ENCODE data around the gene PDE1A. TPM values are rescaled to one million over a fixed set of nuclear protein-coding genes. Genes with fewer than 3 reads are reported as not detected.

The PDE1A gene
- total RNA-seq, 4 donors from 2014 or later, result 2.9 to 14.4 (median 4.4) TPM

DNA sequence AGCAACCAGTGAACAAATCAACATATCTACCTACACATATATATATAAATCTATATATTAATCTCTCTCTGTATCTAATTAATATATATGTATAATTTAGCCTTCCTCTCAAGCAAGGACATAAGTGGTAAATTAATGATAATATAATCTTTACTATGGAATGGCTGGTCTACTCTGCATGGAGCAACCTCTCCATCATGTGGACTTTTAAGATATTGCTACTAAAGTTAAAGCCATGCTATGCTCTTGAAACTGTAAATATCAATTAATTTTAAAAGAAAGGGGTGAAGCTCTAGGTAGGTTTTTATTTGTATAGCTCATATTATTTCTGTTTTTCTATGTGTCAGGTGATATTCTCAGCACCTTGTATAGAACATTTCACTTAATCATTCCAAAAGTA, 294.2 kb downstream of the PDE1A start:
- no peak overlapping the region for H3K4me3 ChIP-seq
- in situ Hi-C loops (cut with MboI; ENCODE audit: low sequenced_read_pairs in 4 of 4) (no loop called here), intact Hi-C loops (cut with DNase I; ENCODE audit: low total_unique reads) (no loop called here)
- H3K36me3 ChIP-seq, result no peaks in the 10 kb centered on the region
- no peak overlapping the region for H3K27ac ChIP-seq
- DNase-seq, result no peak
- no peak for ATAC-seq
- H3K9me3 ChIP-seq, result no peaks in the 10 kb centered on the region
- TF ChIP-seq POLR2A (IDR thresholded peaks at IDR 0.05) (no peak), CTCF (IDR thresholded peaks at IDR 0.05 in 4 of 5, conservative IDR thresholded peaks at IDR 0.05 in 1 of 5) (no peak)
- H3K27me3 ChIP-seq, result no peaks in the 10 kb centered on the region
- peaks cover 0 to 3% of the 10 kb centered on the region in 2 donors for H3K4me1 ChIP-seq

DNA sequence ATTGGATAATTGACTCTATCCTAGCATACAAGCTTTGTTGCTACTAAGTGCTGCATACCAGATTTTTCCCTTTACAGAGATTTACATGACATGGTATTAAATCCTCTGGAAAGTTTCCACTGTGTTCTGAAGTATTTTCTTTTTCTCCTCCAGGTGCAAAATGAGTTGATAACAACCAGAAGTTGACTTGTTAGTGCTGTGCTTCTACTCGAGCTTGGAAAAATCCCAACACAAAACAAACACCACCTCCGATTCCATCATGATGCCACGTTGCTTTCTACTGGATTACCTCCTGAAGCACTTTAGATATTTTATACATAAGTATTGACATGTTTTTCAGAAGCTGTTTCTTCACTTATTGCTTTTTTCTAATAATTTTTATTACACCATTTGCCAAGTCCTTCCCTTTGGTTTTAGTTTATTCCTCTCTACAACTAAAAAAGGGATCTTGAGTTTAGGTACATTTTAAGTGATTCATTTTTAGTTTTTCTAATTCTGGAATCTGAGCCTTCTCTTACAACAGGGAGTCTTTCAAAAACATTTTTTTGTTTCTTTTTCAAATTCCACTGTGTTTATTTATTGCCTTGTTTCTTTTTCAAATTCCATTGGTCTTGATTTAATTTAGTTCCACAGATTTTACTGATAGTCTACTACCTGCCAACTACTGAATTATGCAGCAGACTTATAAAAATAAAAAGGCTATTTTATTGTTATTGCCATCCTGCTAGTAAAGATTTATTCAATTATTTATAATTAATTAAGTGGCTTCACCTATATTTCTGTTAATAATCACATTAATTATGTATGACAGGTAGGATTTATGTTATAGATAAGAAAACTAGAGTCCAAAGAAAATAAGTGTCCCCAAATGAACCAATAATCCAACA, 297.8 kb downstream of the PDE1A start:
- no peaks in the 10 kb centered on the region for H3K9me3 ChIP-seq
- peaks cover 0 to 3% of the 10 kb centered on the region in 2 donors for H3K4me1 ChIP-seq
- intact Hi-C loops (cut with DNase I; ENCODE audit: low total_unique reads), result no loop called here
- DNase-seq (no peak), ATAC-seq (no peak)
- no peak overlapping the region for H3K4me3 ChIP-seq
- TF ChIP-seq CTCF (IDR thresholded peaks at IDR 0.05 in 4 of 5, conservative IDR thresholded peaks at IDR 0.05 in 1 of 5) (no peak), POLR2A (IDR thresholded peaks at IDR 0.05) (no peak)
- H3K27ac ChIP-seq, result no peak overlapping the region
- in situ Hi-C loops (cut with MboI; ENCODE audit: low sequenced_read_pairs in 4 of 4), result no loop called here
- no peaks in the 10 kb centered on the region for H3K36me3 ChIP-seq
- no peaks in the 10 kb centered on the region for H3K27me3 ChIP-seq

DNA sequence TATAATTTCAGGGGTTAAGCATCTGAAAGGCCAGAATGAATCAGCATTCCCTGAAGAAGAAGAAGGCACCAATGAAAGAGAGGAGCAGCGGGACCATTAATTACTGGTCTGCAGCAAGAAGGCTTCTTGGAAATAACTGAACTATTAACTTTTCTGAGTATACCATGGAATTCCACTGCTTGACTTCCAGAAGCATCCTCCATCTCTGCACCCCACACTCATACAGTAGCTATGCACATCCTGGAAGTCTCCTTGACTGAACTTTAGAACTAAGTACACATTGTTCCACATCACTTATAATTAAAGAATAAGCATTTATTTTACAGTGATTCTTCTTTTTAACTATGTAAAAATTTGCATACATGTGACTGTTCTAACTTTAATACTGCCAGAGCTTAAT, 309.6 kb downstream of the PDE1A start:
- ATAC-seq (no peak), DNase-seq (no peak)
- no peak for TF ChIP-seq CTCF (IDR thresholded peaks at IDR 0.05 in 4 of 5, conservative IDR thresholded peaks at IDR 0.05 in 1 of 5)
- no peak for TF ChIP-seq POLR2A (IDR thresholded peaks at IDR 0.05)
- intact Hi-C loops (cut with DNase I; ENCODE audit: low total_unique reads), result no loop called here
- in situ Hi-C loops (cut with MboI; ENCODE audit: low sequenced_read_pairs in 4 of 4), result no loop called here
- no peaks in the 10 kb centered on the region for H3K4me1 ChIP-seq
- H3K9me3 ChIP-seq, result no peaks in the 10 kb centered on the region
- no peaks in the 10 kb centered on the region for H3K27me3 ChIP-seq
- H3K36me3 ChIP-seq, result no peaks in the 10 kb centered on the region
- H3K4me3 ChIP-seq, result no peak overlapping the region
- H3K27ac ChIP-seq, result no peak overlapping the region

- H3K4me1 ChIP-seq, result no peaks in the 10 kb centered on the region
- no peaks in the 10 kb centered on the region for H3K9me3 ChIP-seq
- H3K36me3 ChIP-seq, result no peaks in the 10 kb centered on the region
- no peak overlapping the region for H3K27ac ChIP-seq
- ATAC-seq (no peak), DNase-seq (no peak)
- TF ChIP-seq POLR2A (IDR thresholded peaks at IDR 0.05) (no peak), CTCF (IDR thresholded peaks at IDR 0.05 in 4 of 5, conservative IDR thresholded peaks at IDR 0.05 in 1 of 5) (no peak)
- H3K27me3 ChIP-seq, result no peaks in the 10 kb centered on the region
- H3K4me3 ChIP-seq, result no peak overlapping the region
- intact Hi-C loops (cut with DNase I; ENCODE audit: low total_unique reads), result no loop called here
- in situ Hi-C loops (cut with MboI; ENCODE audit: low sequenced_read_pairs in 4 of 4), result no loop called here
Observed at GRCh38 chr2:182116774-182117173, 310.1 kb downstream of the PDE1A start.
